NT2/D1 (cell line): ENCODE measurements around the gene EEF1AKMT4.

Experiments used
- DNase-seq: peaks from one replicate; pipeline ENCODE4 v3.0.0-alpha.2; 2011; ENCODE audit warnings: low read depth, low spot score
- H3K27me3 ChIP-seq: 2 replicates; pipeline ENCODE4 v1.6.0; 2011; ENCODE audit warnings: mild to moderate bottlenecking; ENCODE audit not compliant: insufficient read length, insufficient read depth
- H3K36me3 ChIP-seq: 2 replicates; pipeline ENCODE4 v1.6.1; 2011; ENCODE audit warnings: mild to moderate bottlenecking, low read length, mixed read lengths; ENCODE audit not compliant: insufficient read depth, insufficient read length
- H3K4me1 ChIP-seq: 2 replicates; pipeline ENCODE4 v1.5.1; 2011; ENCODE audit not compliant: insufficient read depth, insufficient read length
- H3K4me3 ChIP-seq: 2 replicates; pipeline ENCODE4 v1.5.1; 2011; ENCODE audit warnings: low read depth; ENCODE audit not compliant: insufficient read length
- H3K9ac ChIP-seq: 2 replicates; pipeline ENCODE4 v1.6.0; 2011; ENCODE audit warnings: low read depth; ENCODE audit not compliant: insufficient read length
- H3K9me3 ChIP-seq: 2 replicates; pipeline ENCODE4 v1.5.1; 2011; ENCODE audit warnings: mild to moderate bottlenecking, low read length; ENCODE audit not compliant: insufficient read depth
- SUZ12 ChIP-seq: IDR thresholded peaks from 2 replicates; pipeline ENCODE4 v1.6.1; 2011; ENCODE audit not compliant: insufficient read length, insufficient read depth; ENCODE audit errors: extremely low read depth
- YY1 ChIP-seq: IDR thresholded peaks from 2 replicates; pipeline ENCODE4 v1.6.1; 2011; ENCODE audit not compliant: insufficient read length, insufficient read depth
- ZNF274 ChIP-seq: IDR thresholded peaks from 2 replicates; pipeline ENCODE4 v1.6.1; 2011; ENCODE audit warnings: mild to moderate bottlenecking, low read depth, low read length

The EEF1AKMT4 gene

GRCh38 chr3:184222521-184222920 is 27.0 kb upstream of the EEF1AKMT4 start:
- DNase-seq = no peak
- Histone ChIP-seq H3K4me1 (no peaks in the 10 kb centered on the region), H3K4me3 (no peak overlapping the region), H3K27me3 (peaks cover 2% of the 10 kb centered on the region), H3K36me3 (no peaks in the 10 kb centered on the region), H3K9me3 (no peaks in the 10 kb centered on the region), H3K9ac (no peak overlapping the region)
- TF ChIP-seq ZNF274 (no peak), YY1 (no peak), SUZ12 (no peak)

- Histone ChIP-seq H3K9me3 (no peaks in the 10 kb centered on the region), H3K4me3 (no peak overlapping the region), H3K36me3 (no peaks in the 10 kb centered on the region), H3K4me1 (no peaks in the 10 kb centered on the region), H3K9ac (no peak overlapping the region), H3K27me3 (peaks cover 16% of the 10 kb centered on the region)
- DNase-seq = no peak
- TF ChIP-seq ZNF274 = no peak
- TF ChIP-seq SUZ12 = no peak
- no peak for TF ChIP-seq YY1
These were observed 25.5 kb upstream of the EEF1AKMT4 start for GRCh38 chr3:184223946-184224345.

GRCh38 chr3:184227481-184227935 is 22.0 kb upstream of the EEF1AKMT4 start:
- Histone ChIP-seq H3K9me3 (no peaks in the 10 kb centered on the region), H3K36me3 (no peaks in the 10 kb centered on the region), H3K4me1 (peaks cover 6% of the 10 kb centered on the region), H3K9ac (no peak overlapping the region), H3K27me3 (peaks cover 52% of the 10 kb centered on the region), H3K4me3 (no peak overlapping the region)
- no peak for DNase-seq
- TF ChIP-seq SUZ12 = no peak
- TF ChIP-seq YY1 = no peak
- no peak for TF ChIP-seq ZNF274

- Histone ChIP-seq H3K36me3 (no peaks in the 10 kb centered on the region), H3K9me3 (no peaks in the 10 kb centered on the region), H3K27me3 (peaks cover 62% of the 10 kb centered on the region), H3K9ac (no peak overlapping the region), H3K4me1 (peaks cover 6% of the 10 kb centered on the region), H3K4me3 (no peak overlapping the region)
- no peak for TF ChIP-seq SUZ12
- TF ChIP-seq YY1 = no peak
- no peak for TF ChIP-seq ZNF274
- no peak for DNase-seq
These were observed 20.9 kb upstream of the EEF1AKMT4 start for GRCh38 chr3:184228376-184229137.

- peak within 1 kb of the TSS; percentile 64 for H3K9ac ChIP-seq
- no peaks in the 10 kb centered on the region for H3K9me3 ChIP-seq
- peak; percentile 95 for TF ChIP-seq SUZ12
- no peak for TF ChIP-seq ZNF274
- no peak for TF ChIP-seq YY1
- H3K36me3 ChIP-seq = no peaks in the 10 kb centered on the region
- peak within 1 kb of the TSS; percentile 47 for H3K4me3 ChIP-seq
- no peak for DNase-seq
- H3K27me3 ChIP-seq = peaks cover 67% of the 10 kb centered on the region
- H3K4me1 ChIP-seq = peaks cover 6% of the 10 kb centered on the region
These were observed 19.9 kb upstream of the EEF1AKMT4 start, which contains the start of gene VWA5B2 for GRCh38 chr3:184229394-184230080. VWA5B2 (plus strand) TSS chr3:184229585; CDS start chr3:184230529, 944 bp downstream.

GRCh38 chr3:184230081-184230602 is 19.3 kb upstream of the EEF1AKMT4 start:
- Histone ChIP-seq H3K36me3 (no peaks in the 10 kb centered on the region), H3K27me3 (peaks cover 67% of the 10 kb centered on the region), H3K9ac (peak overlapping the region; percentile 64), H3K4me3 (peak overlapping the region; percentile 47), H3K9me3 (no peaks in the 10 kb centered on the region), H3K4me1 (peaks cover 6% of the 10 kb centered on the region)
- TF ChIP-seq SUZ12 (peak; percentile 6), YY1 (no peak)
- no peak for DNase-seq
